Endothelial cell of umbilical vein (primary cell): Measurements from ENCODE around the gene MOGAT1.

Experiments
- EZH2 ChIP-seq: IDR thresholded peaks from 2 replicates; pipeline ENCODE4 v1.6.1; 2012; ENCODE audit warnings: borderline replicate concordance, low read depth, mild to moderate bottlenecking, moderate library complexity, low read length, inconsistent platforms; ENCODE audit not compliant: severe bottlenecking
- MAX ChIP-seq: IDR thresholded peaks from 2 replicates; pipeline ENCODE4 v1.6.1; 2011; ENCODE audit not compliant: insufficient read depth, insufficient read length
- POLR2A ChIP-seq: IDR thresholded peaks from 2 replicates; pipeline ENCODE4 v1.6.1; 2012; ENCODE audit warnings: low read depth, mild to moderate bottlenecking, control low read depth, low read length

GRCh38 chr2:222621893-222622292 lies 49.6 kb upstream of the MOGAT1 start:
- TF ChIP-seq MAX (no peak), POLR2A (no peak), EZH2 (no peak)
